Glomerular endothelial cell (primary cell): ENCODE results near the gene VCL. TPM values are rescaled to one million over a fixed set of nuclear protein-coding genes. Genes with fewer than 3 reads are reported as not detected.
"Not testable (repeated sequence)": the region's sequence is repeated elsewhere in the genome, so short reads cannot be mapped to it uniquely, and the experiment has no call there.

ENCODE experiments used
- DNase-seq: peaks from one replicate; pipeline ENCODE4 v3.0.0-alpha.2; 2011; ENCODE audit warnings: low read depth, low spot score; ENCODE audit errors: extremely low read depth
- total RNA-seq: library from RNA; depleted of rRNA; stranded (reverse); fragments of >200 nt; gene quantifications from 2 replicates; pipeline ENCODE4 v1.2.3, GENCODE V29; 2015

VCL gene
- total RNA-seq, 1 donor from 2014 or later: 240 TPM

DNA sequence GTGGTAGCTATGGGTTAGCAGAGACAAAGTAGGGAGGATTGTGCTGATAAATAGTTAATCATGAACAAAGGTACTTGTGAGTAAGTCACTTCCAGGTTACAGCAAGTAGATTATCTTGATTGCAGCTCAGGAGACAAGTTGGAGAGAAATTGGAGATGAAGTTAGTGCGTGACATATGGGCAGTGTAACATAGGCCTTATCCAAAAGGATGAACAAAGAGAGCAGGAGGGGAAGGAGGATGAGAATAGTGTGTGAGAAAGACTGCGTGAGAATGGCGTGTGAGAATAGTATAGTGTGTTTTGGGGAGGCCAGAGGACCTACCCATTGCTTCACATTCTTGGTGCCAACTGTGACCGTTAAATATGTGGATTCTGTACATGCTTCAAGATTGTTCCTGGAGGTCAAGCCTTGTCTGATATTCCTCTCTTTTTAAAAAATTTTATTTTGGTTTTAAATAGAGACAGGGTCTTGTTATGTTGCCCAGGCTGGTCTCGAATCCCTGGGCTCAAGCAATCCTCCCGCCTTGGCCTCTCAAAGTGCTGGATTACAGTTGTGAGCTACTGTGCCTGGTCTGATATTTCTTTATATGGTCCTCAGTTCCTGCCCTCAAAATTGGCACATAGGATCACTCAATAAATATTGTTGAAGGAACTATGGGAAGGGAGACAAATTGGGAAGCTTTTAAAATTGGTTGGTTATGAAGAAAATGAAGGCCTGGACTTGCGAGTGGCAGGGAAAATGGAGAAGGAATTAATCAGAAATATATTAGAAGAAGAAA lies 3.2 kb downstream of the VCL start:
- no peak for DNase-seq

DNA sequence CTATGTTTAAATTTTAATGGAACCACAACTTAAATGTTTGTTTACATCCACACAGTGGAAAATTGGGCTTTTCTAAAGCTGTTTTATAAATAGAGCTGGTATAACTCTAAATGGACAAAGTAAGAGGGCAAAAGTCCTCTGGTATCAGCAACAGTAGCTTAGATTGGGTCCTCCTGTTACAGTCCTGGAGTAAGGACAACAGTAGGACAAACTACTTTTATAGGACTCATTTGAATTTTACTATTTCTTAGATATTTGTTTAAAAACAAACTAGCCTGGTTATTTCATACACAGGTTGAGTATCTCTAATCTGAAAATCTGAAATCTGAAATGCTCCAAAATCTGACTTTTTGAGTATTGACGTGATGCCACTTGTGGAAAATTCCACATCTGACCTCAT lies 8.4 kb downstream of the VCL start:
- DNase-seq: no peak

DNA sequence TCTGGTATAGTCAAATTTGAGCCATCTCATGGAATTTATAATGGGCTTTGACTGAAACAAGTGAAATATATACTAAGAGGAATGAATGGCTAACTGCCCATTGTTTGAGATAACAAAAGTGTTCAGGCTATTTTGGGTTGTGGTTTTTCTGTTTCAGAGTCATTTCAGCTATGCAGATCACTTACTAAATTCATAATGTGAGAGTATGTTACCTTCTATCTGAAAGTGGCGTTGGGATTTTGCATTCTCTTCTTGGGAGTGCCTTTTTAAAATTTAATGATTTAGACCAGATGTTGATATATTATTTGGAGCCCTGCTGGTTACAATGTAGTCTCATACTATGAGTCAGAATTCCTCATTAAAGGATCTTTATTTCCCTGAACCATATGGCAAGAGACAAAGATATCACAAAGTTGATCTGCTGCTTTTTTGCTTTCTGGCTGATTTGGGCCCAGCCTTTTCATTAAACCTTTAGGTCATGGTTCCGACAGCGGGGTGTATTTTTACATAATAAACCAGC lies 10.4 kb downstream of the VCL start:
- no peak for DNase-seq

DNA sequence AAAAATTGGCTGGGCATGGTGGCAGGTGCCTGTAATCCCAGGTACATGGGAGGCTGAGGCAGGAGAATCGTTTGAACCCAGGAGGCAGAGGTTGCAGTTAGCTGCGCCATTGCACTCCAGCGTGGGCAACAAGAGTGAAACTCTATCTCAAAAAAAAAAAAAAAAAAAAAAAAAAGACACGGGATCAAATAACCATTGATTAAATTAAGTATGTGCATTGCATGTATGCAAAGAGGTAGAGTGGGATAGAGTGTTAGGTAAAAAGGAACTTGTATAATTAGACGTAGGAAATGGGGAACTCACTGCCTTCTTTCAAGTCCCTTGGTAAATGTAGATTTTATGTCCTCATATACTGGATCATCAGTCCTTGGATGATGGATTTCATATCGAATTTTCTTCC lies 13.1 kb downstream of the VCL start:
- no peak for DNase-seq

DNA sequence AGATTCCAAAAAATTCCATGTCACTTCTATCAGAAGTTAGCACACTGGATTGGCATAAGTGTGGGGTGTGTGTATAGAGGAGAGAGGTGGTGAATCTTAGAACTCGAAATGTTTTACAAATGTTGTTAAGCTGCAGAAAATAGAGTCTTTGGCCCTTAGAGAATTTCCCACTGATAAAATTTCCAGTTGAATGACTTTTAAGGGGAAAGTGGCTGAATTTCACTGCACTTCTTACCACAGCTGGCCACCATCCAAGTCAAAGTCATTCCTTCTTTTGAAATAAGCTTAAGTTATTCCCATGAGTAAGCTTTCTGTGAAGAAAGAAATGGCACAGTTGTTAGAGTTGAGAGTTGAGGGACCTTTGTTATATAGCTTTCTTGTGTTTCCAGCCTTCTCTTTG lies 13.9 kb downstream of the VCL start:
- no peak for DNase-seq

DNA sequence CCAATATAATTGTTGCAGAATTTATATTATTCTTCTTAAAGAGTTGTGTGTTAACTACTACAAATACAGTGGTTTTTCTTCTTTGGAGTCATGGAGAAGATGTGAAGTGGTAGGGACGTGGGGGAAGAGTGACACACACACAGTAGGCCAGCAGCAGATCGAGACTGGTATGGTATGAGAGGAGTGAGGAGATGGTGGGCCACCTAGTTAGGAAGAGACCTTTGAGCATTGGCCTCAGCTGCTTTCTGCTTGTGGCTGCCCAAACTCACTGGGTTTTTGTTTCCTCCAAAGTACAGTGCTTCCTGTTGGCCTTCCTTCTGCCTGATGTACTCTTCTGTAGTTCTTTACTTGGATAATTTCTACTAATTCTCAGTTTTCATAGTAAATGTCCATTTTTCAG lies 14.6 kb downstream of the VCL start:
- DNase-seq: no peak

DNA sequence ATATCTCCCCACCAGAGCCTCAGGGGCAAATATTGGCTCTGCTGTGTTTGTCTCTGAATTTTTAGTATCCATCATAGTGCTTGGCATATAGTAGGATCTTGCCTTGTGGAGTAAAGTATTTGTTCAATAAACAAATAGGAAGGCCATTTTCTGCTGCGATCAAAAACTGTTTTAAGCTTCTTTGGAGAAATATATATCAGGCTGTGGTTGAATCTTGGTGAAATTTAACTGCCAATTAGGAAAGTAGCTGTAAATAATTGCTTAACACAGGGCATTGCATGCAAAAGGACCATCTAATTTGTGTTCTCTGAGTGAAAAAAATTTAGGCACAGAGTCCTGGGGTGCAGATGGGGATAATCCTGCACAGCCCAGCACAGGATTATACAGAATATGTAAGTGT lies 15.1 kb downstream of the VCL start:
- no peak for DNase-seq

DNA sequence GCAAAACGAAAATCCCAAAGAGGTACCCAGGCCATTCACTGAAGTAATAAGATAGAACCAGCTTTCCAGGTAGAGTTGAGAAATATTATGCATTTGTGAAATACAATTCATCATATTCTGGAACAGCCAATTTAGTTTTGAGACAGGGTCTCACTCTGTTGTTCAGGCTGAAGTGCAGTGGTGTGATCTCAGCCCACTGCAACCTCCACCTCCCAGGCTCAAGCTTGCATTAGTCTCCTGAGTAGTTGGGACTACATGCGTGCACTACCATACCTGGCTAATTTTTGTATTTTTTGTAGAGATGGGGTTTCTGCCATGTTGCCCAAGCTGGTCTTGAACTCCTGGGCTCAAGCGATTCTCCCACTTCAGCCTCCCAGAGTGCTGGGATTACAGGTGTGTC lies 16.7 kb downstream of the VCL start:
- DNase-seq: not testable (repeated sequence)

DNA sequence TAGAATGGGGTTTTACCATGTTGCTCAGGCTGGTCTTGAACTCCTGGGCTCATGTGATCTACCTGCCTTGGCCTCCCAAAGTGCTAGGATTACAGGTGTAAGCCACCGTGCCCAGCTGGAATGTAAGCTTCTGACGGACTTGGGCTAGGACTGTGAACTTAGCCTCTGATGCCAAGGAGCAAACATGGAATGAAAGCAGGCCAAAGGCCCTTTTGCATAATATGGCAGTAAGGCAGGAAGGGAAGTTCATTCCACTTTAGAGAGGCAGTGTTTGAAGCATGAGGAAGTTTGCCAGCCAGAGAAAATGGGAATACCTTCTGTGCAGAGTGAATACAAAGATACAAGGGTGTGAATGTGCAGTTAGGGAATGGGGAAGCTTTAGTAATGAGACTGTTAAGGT lies 20.3 kb downstream of the VCL start:
- no peak for DNase-seq

DNA sequence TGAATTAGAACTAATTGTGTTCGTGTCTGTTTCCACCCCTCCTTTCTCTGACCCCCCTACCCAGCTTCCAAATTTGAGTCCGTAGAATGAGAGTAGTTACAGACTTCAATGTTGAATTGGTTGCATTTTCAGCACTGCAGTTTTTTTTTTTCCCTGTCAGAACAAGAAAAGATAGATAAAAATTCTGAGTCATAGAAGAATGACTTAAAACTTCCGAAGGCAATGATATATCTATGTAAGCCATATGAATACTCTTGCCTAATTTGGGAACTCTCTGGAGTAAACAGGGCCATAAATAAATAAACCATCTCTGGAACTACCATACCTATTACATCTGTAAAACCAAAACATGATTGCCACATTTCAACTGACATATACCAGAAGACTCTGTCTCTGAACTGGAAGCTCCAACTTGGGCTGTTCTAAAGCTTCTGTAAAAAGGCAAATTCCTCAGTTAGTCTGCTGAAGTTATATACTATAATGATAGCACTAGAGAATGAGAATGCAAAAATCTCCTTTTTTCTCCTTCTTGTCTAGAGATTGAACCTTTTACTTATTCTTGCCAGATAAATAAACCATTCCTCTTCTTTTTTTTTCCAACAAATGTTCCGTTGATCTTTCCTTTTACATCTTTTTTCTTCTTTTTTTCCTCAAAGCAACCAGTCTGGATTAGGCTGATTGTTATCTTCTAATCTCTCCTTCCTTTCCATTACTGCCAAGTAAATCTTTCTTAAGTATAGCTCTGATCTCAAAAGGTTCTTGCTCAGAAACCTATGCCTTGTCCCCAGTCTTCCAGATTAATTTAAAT lies 23.5 kb downstream of the VCL start:
- no peak for DNase-seq

DNA sequence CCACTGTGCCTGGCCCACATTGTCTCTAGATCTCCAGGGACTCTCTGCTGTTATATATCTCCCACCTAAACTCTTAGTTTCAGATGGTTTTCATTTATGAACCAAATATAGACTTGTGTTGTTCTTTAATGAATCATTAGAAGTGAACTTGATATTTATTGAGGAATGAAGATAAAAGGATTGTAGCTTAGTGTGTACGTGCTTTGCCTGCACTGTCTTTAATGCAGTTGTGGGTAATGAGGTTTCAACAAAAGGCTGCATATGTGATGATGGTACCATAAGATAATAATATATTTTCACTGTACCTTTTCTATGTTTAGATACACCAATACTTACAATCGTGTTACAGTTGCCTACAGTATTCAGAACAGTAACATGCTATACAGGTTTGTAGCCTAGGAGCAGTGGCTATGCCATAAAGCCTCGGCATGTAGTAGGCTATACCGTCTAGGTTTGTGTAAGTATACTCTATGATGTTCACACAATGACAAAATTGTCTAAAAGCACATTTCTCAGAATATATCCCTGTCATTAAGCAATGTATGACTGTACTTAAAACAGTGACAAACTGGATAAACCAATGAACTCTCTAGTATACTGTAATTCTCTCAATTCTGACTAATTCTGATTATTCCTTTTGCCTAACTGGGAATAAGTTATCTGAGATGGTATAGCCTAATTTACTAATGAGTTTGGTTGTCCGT lies 25.2 kb downstream of the VCL start:
- DNase-seq: no peak

DNA sequence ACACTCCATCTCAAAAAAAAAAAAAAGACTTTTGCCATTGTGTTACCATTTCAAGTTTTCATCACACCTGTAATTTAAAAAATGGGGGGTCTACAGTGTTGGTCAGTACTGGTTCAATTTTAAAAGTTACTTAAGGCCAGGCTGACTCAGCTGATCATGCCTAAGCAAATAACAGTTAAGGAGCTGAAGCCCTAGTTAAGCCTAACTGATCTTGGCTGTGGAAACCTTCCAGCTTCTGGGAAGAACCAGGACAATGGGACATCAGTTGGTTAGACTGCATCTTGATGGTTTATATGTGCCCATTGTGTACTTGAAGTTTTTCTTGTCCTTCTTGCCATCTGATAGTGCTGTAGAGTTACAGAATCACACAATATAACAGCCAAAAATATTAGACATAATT lies 26.7 kb downstream of the VCL start:
- DNase-seq: no peak

DNA sequence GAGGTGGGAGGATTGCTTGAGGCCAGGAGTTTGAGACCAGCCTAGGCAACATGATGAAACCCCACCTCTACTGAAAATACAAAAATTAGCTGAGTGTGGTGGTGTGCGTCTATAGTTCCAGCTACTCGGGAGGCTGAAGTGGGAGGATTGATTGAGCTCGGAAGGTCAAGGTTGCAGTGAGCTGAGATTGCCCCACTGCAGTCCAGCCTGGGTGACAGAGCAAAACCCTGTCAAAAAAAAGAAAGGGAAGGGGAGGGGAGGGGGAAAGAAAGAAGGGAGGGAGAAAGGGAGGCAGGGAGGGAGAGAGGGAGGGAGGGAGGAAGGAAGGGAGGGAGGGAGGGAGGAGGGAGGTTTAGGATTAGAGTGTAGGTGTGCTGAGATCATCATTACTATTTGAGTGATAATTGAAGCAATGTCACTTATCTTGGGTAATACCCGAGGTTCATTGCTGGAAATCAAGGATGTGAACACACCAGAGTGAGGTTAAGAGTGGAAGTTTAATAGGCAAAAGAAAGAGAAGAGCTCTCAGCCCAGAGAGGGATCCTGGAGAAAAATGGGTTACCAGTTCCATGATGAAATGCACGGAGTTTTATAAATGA lies 27.6 kb downstream of the VCL start:
- no peak for DNase-seq

DNA sequence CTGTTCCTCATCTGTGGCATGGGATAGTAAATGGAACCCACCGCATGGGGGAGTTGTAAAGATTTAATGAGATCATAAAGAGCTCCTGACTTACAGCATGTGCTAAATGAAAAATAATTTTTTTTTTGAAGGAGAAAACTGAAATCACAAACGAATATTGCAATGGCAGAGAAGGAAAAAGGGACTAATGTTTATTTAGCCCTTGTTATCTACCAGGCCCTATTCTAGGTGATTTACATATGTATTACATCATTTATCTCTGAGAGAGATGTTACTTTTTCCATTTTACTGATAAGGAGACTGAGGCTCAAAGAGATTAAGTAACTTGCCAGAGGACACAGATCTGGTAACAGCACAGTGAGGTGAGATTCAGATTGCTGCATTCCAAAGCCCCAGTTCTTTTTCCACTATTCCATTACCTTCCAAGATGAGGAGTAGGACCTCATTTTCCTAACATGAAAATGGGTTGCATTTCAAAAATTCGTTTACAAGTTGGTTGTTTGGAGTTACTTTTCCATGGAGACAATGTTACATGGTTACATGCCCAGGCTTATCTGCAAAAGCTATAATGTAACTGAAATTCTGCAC lies 28.6 kb downstream of the VCL start:
- DNase-seq: no peak

DNA sequence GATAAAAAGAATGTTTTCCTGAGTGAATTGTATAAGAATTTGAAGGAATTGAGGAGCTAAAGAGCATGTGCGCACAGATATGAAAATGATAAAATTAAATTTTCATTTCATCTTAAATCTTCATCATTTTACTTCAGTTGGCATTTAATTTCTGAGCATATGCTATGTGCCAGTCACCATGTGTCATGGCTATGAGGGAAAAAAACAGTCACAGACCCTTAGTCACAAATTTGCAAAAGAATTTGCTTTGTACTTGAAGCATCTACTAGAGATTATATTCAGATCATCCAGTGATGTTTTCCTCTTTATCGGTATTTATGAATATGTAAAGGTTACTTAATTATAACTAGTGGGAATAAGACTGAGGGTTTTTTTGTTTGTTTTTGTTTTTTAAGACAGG lies 29.8 kb downstream of the VCL start:
- no peak for DNase-seq

DNA sequence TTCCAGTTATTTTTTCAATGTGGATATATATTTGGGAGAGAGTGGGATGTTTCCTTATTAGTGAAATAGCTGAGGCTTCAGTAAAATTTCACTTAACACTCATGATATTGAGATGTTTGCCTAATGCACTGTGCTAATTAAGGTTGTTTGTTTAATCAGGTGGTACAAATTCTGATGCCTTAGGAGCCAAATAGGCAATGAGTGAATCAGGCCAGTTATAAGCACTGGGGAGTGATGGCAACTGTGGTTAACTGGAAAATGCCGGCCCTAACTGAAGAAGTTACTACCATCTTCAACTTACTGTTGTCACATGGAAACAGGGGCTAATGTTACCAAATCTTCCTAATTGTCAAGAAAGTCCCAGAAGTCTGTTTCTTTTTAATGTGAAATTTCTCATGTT lies 32.0 kb downstream of the VCL start:
- no peak for DNase-seq

DNA sequence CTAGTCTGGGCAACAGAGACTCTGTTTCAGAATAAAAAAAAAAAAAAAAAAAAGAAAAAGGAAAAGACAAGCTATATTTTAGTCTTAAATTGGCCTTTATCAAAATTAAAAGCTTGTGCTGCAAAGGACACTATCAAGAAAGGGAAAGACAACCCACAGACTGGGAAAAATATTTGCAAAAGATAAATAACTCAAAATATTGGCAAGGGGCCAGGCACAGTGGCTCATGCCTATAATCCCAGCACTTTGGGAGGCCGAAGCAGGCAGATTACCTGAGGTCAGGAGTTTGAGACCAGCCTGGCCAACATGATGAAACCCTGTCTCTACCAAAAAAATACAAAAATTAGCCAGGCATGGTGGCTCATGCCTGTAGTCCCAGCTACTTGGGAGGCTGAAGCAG lies 34.3 kb downstream of the VCL start:
- not testable (repeated sequence) for DNase-seq

DNA sequence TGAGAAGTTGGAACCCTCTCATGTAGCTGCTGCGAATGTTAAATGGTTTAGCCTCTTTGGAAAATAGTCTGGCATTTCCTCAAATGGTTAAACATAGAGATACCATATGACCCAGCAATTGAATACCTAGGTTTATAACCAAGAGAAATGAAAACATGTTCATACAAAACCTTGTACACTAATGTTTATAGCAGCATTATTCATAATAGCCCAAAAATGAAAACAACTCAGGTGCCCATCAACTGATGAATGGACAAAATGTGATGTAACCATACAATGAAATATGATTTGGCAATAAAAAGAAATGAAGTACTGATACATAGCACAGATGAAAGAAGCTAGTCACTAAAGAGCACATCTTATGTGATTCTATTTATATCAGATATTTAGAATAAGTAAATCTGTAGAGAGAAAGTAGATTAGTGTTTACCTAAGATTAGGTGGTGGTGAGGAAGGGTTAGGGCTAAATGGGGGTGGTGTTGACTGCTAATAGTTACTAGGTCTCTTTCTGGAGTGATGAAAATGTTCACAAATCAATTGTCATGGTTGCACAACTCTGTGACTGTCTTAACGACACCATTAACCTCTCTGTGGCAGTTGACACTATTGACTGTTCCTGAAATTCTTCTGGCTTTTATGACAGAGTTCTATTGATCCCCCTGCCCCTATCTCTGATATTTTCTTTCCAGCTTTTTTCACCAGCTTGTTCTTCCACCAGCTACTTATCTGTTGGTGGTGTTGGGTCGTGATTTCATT lies 35.2 kb downstream of the VCL start:
- DNase-seq: no peak

DNA sequence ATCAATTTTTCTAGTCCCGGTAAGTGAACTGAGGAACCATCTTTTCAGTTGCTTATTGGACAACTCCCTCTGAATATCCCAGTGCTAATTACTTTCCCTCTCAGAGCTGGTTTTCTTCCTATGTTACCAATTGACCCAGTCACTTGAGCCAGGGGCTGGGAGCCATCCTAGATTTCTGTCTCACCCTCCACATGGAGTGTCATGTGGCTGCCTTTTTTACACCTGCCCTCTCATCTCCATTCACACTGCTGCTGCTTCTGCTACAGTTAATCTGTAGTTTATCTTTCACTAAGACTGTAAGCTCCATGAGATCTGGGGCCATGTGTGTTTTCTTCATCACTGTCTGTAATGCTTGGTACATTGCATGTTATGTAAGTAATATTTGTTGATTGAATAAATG lies 35.8 kb downstream of the VCL start:
- no peak for DNase-seq

DNA sequence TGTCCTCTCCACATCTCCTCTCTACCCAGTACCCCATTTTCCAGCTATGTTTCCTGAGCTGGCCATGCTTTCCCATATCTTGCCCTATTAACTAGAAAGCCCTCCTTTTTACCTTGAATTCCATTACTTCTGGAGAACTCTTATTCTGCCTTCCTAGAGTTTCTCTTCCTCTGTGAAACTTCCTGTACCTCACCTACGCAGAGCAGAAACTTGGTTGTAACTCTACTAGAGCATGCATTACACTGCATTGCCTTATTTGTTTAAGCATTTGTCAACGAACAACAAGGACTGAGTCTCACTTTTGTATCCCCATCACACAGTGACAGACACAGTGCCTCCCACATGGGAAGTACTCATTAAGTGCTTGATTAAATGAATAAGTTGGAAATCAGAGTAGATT lies 36.4 kb downstream of the VCL start:
- no peak for DNase-seq
